OCI-M2 (cell line): ENCODE results near the gene LIN37.
"Not testable (repeated sequence)": the region's sequence is repeated elsewhere in the genome, so short reads cannot be mapped to it uniquely, and the experiment has no call there.

Experiments
- DNase-seq: peaks from one replicate; lab custom pipeline; 2025; ENCODE audit not compliant: unreplicated experiment; lab: John Stamatoyannopoulos, UW

Gene LIN37

DNA sequence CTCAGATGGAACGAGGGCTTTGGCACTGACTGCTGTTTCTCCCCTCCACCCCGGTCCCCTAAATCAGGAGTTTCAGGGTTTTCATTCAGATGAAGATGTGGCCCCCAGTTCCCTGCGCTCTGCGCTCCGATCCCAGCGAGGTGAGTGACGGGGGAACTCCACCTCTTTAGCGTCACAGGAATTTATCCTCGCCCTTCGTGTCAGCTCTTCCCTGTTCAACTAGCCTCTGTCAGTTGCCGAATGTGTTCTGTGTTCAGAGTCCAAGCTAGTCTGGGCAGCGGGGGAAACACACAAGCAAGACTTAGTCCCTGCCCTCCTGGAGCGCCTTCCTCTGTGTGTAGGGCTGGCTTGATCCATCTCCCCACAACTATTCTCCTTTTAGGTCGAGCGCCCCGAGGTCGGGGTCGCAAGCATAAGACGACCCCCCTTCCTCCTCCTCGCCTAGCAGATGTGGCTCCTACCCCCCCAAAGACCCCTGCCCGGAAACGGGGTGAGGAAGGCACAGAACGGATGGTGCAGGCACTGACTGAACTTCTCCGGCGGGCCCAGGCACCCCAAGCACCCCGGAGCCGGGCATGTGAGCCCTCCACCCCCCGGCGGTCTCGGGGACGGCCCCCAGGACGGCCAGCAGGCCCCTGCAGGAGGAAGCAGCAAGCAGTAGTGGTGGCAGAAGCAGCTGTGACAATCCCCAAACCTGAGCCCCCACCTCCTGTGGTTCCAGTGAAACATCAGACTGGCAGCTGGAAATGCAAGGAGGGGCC, 28.8 kb upstream of the LIN37 start:
- DNase-seq = no peak

DNA sequence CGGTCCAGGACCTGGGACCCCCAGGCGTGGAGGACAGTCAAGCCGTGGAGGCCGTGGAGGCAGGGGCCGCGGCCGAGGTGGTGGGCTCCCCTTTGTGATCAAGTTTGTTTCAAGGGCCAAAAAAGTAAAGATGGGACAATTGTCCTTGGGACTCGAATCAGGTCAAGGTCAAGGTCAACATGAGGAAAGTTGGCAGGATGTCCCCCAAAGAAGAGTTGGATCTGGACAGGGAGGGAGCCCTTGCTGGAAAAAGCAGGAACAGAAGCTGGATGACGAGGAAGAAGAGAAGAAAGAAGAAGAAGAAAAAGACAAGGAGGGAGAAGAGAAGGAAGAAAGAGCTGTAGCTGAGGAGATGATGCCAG, 28.2 kb upstream of the LIN37 start:
- DNase-seq = no peak

DNA sequence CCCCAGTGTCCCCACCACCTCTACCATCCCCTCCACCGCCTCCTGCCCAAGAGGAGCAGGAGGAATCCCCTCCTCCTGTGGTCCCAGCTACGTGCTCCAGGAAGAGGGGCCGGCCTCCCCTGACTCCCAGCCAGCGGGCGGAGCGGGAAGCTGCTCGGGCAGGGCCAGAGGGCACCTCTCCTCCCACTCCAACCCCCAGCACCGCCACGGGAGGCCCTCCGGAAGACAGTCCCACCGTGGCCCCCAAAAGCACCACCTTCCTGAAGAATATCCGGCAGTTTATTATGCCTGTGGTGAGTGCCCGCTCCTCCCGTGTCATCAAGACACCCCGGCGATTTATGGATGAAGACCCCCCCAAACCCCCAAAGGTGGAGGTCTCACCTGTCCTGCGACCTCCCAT, 27.7 kb upstream of the LIN37 start:
- no peak for DNase-seq

DNA sequence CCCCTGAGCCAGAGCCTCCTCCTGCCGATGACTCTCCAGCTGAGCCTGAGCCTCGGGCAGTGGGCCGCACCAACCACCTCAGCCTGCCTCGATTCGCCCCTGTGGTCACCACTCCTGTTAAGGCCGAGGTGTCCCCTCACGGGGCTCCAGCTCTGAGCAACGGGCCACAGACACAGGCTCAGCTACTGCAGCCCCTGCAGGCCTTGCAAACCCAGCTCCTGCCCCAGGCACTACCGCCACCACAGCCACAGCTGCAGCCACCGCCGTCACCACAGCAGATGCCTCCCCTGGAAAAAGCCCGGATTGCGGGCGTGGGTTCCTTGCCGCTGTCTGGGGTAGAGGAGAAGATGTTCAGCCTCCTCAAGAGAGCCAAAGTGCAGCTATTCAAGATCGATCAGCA, 27.0 kb upstream of the LIN37 start:
- no peak for DNase-seq

DNA sequence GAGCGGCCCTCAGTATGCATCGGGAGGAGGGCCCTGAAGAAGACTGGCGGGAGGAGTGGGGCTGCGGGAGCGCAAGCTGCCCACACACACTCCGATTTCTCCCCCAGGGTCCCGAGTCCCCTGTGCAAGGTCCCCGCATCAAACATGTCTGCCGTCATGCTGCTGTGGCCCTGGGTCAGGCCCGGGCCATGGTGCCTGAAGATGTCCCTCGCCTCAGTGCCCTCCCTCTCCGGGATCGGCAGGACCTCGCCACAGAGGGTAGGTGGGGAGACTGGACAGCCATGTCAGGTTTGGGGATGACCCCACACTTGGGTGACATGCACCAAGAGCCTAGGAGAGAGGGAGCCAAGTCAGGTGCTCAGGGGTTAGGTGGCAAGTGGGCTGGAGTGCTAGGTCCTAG, 25.9 kb upstream of the LIN37 start:
- DNase-seq = no peak

DNA sequence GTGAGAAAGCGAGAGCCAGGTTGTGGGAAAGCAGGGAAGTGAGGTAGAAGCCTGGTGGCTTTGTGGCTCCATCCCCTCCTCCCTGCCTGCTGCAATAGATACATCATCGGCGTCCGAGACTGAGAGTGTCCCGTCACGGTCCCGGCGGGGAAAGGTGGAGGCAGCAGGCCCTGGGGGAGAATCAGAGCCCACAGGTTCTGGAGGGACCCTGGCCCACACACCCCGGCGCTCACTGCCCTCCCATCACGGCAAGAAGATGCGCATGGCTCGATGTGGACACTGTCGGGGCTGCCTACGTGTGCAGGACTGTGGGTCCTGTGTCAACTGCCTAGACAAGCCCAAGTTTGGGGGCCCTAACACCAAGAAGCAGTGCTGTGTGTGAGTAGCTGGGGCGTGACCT, 25.5 kb upstream of the LIN37 start:
- DNase-seq = no peak

DNA sequence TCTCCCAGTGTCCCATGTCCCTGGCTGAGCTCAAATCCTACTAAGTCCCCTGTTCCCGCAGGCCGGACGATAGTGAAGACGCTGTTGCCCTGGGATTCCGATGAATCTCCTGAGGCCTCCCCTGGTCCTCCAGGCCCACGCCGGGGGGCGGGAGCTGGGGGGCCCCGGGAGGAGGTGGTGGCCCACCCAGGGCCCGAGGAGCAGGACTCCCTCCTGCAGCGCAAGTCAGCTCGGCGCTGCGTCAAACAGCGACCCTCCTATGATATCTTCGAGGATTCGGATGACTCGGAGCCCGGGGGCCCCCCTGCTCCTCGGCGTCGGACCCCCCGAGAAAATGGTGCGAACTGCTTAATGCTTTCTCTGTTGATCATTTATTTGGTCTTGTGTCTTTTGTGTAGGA, 24.7 kb upstream of the LIN37 start:
- DNase-seq = no peak

DNA sequence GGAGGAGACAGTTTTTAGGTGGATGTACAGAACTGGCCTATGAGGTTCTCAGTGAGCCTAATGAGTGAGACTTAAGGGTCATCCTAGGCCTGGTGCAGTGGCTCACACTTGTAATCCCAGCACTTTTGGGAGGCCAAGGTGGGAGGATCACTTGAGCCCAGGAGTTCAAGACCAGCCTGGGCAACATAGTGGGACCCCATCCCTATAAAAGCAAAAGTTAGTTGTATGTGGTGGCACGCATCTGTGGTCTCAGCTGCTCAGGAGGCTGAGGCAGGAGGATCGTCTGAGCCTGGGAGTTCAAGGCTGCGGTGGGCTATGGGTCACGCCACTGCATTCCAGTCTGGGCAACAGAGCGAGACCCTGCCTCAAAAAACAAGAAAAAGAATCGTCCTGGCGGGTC, 24.2 kb upstream of the LIN37 start:
- DNase-seq = not testable (repeated sequence)

DNA sequence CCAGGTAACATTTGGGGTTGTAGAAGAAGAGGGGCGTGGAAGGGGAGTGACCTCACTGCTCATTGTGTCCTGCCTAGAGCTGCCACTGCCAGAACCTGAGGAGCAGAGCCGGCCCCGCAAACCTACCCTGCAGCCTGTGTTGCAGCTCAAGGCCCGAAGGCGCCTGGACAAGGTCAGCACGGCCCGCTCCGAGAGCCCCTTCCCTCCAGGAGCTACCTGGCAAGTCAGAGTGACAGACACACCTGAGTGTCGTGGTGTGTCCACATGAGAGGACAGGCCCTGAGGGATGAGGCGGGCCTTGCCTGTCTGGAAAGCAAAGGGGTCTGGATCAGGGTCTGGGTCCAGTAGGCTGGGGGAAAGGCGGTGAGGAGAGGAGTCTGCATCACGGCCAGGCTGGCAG, 23.8 kb upstream of the LIN37 start:
- DNase-seq = no peak

DNA sequence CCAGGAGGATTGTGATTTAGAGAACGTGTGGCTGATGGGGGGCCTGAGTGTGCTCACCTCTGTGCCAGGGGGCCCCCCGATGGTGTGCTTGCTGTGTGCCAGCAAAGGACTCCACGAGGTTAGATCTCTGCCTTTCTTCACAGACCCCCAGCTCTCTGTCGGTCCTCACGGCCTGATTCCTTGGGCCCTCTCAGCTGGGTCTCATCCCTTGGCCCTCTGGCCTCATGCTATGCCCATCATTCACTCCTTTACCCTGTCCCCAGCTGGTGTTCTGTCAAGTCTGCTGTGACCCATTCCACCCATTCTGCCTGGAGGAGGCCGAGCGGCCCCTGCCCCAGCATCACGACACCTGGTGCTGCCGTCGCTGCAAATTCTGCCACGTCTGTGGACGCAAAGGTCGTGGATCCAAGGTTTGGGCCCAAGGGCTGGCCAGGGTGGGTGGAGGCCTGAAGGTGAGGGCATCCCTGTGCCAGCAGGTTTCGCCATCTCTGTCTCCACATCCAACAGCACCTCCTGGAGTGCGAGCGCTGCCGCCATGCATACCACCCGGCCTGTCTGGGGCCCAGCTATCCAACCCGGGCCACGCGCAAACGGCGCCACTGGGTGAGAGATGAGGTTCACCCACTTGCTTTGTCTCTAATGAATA, 23.0 kb upstream of the LIN37 start:
- DNase-seq = no peak

DNA sequence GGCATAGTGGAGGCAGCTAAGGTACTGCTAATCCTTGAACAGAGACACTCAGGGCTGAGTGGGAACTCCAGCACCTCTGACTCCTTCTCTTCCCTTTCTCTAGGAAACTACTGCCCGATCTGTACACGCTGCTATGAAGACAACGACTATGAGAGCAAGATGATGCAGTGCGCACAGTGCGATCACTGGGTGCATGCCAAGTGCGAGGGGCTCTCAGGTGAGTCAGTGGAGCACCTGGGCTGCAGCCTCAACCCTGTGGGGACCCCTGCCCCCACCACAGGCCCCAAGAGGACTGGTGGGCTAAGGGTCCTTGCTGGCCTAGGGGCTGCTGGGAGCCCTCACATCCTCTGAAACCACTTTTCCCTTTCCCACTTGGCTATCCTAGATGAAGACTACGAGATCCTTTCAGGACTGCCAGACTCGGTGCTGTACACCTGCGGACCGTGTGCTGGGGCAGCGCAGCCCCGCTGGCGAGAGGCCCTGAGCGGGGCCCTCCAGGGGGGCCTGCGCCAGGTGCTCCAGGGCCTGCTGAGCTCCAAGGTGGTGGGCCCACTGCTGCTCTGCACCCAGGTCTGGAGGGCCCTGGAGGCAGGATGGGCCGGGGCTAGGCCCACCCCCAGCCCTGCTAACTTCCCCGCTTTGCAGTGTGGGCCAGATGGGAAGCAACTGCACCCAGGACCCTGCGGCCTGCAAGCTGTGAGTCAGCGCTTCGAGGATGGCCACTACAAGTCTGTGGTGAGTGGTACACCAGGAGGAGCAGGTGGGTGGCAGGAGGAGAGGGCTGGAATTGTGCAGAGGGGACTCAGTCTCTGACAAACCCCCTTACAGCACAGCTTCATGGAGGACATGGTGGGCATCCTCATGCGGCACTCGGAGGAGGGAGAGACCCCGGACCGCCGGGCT, 21.1 kb upstream of the LIN37 start:
- DNase-seq = no peak

DNA sequence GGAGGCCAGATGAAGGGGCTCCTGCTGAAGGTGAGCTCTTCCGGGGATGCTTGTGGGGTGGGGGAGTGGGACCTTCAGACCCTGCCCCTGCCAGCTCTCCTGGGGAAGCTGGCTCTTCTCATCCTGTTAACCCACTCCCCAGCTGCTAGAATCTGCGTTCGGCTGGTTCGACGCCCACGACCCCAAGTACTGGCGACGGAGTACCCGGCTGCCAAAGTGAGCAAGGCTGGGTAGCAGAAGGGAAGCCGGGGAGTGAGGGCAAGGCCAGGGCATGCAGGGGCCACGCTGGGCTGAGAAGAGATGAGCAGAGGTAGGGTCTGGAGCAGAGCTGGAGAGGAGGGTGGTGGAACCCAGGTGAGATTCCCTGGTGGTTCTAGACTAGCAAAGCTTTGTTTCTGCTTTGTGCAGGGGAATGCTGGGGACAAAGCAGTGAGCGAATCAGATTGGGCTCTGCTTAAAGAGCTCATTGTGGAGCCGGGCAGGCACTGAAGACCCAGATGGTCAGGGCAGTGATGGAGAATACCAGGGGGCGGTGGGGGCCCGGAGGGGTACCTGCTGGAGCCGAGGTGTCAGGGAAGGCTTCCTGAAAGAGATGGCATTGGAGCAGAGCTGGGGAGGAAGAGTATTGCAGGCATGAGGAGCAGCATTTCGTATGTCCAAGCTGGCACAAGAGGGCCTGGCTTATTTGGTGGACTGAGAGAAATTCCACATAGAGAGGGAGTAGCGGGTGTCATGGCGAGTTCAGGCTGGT, 20.2 kb upstream of the LIN37 start:
- no peak for DNase-seq

DNA sequence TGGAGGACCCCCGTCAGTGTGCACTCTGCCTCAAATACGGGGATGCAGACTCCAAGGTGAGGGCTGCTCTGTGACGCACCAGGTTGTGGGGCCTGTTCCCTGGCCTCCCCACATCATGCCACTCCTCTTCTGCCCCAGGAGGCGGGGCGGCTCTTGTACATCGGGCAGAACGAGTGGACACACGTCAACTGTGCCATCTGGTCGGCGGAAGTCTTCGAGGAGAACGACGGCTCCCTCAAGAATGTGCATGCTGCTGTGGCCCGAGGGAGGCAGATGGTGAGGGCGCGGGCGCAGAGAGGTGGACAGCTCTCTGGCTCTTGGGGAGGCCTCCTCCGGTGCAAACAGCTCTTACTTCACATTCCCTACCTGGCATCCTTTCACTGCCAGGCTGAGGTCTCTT, 19.4 kb upstream of the LIN37 start:
- DNase-seq = no peak

DNA sequence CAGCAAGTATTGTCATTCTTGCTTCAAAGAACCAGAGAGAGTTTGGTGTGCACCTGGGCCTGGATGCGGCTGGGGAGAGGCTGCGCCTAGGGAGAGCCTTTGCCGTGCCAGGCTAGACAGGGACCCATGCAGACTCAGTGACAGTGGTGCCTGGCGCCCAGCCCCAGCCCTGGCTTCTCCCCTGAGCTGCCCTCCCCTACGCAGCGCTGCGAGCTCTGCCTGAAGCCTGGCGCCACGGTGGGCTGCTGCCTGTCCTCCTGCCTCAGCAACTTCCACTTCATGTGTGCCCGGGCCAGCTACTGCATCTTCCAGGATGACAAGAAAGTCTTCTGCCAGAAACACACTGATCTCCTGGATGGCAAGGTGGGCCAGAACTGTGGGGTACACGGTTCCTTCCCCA, 18.6 kb upstream of the LIN37 start:
- no peak for DNase-seq

DNA sequence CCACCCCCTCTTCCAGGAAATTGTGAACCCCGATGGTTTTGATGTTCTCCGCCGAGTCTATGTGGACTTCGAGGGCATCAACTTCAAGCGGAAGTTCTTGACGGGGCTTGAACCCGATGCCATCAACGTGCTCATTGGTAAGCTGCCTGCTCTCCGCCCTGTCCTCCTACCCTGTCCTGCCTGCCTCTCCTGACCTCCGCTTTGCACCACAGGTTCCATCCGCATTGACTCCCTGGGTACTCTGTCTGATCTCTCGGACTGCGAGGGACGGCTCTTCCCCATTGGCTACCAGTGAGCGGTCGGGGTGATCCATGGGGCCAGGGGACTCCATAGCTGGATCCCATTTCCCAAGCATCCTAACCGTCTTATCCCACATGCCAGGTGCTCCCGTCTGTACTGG, 18.1 kb upstream of the LIN37 start:
- no peak for DNase-seq

DNA sequence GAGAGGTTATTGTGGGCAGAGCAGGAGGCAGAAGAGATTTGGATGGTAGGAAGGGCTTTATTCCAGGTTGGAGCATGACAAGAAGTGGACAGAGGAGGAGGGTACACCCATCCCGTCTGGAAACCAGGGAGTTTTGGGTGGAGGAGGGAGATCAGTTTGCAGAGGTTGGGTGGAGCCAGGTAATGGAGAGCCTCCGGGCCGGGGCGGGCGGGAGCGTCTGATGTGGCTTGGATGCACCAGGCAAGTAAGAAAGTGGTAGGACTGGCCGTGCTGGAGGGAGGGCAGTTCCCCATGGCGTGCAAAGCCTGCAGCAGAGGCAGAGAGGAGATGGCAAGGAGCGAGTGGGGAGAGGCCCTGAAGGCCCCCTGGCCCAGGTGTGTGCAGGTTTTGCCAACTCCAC, 17.0 kb upstream of the LIN37 start:
- no peak for DNase-seq

DNA sequence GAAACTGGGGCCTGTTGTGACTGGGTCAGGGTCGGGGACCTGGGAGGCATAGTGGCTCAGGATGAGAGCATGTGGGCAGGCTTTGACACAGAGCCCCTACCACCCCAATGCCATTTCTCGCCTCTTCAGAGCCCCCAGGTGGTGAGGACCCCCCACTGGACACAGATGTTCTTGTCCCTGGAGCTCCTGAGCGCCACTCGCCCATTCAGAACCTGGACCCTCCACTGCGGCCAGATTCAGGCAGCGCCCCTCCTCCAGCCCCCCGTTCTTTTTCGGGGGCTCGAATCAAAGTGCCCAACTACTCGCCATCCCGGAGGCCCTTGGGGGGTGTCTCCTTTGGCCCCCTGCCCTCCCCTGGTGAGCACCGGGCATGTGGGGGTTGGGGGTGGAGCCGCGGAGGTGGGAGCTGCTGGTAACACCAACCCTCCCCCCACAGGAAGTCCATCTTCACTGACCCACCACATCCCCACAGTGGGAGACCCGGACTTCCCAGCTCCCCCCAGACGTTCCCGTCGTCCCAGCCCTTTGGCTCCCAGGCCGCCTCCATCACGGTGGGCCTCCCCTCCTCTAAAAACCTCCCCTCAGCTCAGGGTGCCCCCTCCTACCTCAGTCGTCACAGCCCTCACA, 16.5 kb upstream of the LIN37 start:
- no peak for DNase-seq

DNA sequence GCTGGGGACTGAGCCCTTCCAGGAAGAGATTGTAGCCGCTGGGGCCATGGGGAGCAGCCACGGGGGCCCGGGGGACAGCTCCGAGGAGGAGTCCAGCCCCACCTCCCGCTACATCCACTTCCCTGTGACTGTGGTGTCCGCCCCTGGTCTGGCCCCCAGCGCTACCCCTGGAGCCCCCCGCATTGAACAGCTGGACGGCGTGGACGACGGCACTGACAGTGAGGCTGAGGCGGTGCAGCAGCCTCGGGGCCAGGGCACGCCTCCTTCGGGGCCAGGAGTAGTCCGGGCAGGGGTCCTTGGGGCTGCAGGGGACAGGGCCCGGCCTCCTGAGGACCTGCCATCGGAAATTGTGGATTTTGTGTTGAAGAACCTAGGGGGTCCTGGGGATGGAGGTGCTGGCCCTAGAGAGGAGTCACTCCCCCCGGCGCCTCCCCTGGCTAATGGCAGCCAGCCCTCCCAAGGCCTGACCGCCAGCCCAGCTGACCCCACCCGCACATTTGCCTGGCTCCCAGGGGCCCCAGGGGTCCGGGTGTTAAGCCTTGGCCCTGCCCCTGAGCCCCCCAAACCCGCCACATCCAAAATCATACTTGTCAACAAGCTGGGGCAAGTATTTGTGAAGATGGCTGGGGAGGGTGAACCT, 15.7 kb upstream of the LIN37 start:
- DNase-seq = no peak

DNA sequence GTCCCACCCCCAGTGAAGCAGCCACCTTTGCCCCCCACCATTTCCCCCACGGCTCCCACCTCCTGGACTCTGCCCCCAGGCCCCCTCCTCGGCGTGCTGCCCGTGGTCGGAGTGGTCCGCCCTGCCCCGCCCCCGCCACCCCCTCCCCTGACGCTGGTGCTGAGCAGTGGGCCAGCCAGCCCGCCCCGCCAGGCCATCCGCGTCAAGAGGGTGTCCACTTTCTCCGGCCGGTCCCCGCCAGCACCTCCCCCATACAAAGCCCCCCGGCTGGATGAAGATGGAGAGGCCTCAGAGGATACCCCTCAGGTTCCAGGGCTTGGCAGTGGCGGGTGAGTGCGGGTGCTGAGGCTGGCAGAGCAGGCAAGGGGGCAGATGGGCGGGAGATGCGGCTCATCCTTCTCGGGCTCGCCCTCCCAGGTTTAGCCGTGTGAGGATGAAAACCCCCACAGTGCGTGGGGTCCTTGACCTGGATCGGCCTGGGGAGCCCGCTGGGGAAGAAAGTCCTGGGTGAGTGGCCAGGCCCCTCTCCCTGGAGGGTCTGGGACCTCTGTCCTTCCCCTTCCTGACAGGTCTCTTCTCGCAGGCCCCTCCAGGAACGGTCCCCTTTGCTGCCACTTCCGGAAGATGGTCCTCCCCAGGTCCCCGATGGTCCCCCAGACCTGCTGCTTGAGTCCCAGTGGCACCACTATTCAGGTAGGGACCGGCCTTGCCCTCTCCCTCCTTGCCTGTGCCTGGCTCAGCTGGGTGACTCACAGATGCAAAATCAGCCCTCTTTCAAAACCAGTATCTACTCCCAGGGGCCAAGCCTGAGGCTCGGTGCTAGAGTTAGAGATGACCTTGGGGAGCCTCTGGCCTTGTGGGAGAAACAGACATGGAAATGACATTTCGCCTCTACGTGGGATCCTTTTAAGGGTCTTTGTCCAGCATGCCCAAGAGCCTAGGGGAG, 14.9 kb upstream of the LIN37 start:
- DNase-seq = no peak
